ENCODE results near the gene TNRC18.

DNA sequence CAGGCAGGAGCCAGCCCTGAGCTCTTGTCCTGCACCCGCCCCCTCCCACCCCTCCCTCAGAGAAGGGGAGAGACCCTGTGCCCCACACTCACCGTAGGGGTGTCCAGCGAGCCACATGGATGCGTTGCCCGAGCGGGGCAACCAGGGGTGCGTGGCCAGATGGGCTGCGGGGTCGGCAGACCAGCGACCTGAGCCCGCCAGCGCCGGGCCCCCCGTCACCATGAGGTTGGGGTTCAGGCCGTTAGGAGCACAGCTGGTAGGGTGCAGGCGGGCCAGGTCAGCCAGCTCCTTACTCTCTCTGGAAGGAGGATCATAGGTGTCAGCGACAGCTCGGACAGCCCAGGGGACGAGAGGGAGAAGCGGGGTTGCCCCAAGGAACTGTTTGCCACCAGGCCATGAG is 46.4 kb downstream of the TNRC18 start:
- TF ChIP-seq, protein P1, sequence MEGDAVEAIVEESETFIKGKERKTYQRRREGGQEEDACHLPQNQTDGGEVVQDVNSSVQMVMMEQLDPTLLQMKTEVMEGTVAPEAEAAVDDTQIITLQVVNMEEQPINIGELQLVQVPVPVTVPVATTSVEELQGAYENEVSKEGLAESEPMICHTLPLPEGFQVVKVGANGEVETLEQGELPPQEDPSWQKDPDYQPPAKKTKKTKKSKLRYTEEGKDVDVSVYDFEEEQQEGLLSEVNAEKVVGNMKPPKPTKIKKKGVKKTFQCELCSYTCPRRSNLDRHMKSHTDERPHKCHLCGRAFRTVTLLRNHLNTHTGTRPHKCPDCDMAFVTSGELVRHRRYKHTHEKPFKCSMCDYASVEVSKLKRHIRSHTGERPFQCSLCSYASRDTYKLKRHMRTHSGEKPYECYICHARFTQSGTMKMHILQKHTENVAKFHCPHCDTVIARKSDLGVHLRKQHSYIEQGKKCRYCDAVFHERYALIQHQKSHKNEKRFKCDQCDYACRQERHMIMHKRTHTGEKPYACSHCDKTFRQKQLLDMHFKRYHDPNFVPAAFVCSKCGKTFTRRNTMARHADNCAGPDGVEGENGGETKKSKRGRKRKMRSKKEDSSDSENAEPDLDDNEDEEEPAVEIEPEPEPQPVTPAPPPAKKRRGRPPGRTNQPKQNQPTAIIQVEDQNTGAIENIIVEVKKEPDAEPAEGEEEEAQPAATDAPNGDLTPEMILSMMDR (IDR thresholded peaks at IDR 0.05; ENCODE audit: borderline replicate concordance, extremely low read depth, low read length, poor library complexity, severe bottlenecking), result no peak
- no peak for TF ChIP-seq EZH2 (IDR thresholded peaks at IDR 0.05; ENCODE audit: borderline replicate concordance, low read depth, low read length, severe bottlenecking)

All from DND-41 (cell line).